Fibroblast of pulmonary artery (primary cell): Measurements from ENCODE around the gene CEACAM21.

Experiments
- DNase-seq: peaks from one replicate; pipeline ENCODE4 v3.0.0-alpha.2; 2010; ENCODE audit warnings: low read depth
- H3K4me3 ChIP-seq: replicated peaks from 2 replicates; pipeline ENCODE4 v1.5.1; 2011; ENCODE audit warnings: low read depth, mild to moderate bottlenecking, control low read depth, low read length, moderate library complexity
- TF ChIP-seq, protein P1 (sequence below): IDR thresholded peaks from 2 replicates; pipeline ENCODE4 v1.5.1; 2011; ENCODE audit warnings: mild to moderate bottlenecking, control low read depth, low read length, inconsistent platforms; ENCODE audit errors: missing control alignments

Gene CEACAM21

DNA sequence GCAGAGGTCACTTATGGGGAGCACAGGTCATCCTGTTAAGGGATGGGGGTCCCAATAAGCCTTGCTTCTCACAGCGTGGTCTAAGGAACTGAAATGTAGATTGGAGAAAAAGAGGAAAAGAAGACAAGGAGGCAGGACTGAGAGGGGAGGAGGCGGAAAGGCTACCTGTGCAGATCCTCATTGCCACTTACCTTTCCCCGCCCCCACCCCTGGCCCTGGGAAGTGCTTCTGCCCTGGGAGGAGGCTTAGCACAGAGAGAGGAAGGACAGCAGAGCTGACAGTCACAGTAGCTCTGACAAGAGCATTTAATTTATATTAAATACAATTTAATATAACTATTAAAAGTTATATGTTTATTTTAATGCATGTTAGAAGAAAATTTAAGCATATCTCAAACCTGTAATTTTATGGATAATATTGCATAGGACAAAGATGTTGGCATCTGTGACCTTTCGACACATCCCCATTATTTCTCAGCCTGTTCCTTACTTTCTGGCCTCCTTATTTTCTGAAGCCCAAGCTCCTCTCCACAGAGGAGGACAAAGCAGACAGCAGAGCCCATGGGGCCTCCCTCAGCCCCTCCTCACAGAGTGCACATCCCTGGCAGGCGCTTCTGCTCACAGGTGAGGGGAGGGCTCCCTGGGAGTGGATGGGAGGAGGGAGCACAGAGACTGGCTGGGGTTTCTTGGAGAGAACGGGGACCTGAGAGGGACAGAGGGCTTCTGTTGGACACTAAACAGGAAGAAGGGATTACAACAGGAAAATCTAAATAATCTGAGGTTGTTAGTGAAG lies 23.4 kb downstream of the CEACAM21 start:
- TF ChIP-seq, protein P1, sequence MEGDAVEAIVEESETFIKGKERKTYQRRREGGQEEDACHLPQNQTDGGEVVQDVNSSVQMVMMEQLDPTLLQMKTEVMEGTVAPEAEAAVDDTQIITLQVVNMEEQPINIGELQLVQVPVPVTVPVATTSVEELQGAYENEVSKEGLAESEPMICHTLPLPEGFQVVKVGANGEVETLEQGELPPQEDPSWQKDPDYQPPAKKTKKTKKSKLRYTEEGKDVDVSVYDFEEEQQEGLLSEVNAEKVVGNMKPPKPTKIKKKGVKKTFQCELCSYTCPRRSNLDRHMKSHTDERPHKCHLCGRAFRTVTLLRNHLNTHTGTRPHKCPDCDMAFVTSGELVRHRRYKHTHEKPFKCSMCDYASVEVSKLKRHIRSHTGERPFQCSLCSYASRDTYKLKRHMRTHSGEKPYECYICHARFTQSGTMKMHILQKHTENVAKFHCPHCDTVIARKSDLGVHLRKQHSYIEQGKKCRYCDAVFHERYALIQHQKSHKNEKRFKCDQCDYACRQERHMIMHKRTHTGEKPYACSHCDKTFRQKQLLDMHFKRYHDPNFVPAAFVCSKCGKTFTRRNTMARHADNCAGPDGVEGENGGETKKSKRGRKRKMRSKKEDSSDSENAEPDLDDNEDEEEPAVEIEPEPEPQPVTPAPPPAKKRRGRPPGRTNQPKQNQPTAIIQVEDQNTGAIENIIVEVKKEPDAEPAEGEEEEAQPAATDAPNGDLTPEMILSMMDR: no peak
- DNase-seq: no peak
- H3K4me3 ChIP-seq: no peak overlapping the region

DNA sequence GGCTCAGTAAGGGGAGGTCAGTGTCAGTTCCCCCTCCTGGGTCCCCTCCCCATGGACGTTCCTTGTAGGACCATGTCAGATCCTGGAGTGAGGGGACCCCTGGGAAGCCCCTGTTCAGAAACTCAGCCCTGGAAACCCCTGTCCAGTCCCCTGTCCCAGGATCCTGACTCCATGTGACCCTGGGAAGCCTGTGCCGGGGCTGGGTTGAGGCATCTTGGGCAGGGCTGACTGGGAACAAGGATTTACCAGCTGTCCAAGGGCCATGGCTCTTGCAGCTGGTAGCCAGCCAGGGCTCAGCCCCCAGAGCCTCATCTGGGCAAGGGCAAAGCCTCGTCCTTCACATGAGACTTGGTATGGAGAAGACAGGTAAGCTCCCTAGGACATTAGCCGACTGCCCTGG lies 25.8 kb downstream of the CEACAM21 start:
- TF ChIP-seq, protein P1: no peak
- no peak for DNase-seq
- H3K4me3 ChIP-seq: no peak overlapping the region

DNA sequence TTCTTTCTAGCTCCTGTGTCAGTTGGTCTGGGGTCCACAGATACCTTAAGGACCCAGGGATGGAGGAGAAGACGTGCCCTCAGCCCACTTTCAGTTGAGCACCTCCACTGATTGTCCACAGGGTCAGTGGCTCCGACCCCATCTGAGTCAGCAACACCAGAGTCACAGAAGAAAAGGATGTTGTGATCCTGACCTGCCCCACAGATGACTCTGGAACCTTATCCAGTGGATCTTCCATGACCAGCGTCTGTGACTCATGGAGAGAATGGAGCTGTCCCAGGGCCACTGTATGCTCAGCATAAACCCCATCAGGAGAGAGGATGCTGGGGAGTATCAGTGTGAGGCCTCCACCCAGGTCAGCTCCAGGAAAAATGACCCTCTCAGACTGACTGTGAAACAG lies 28.9 kb downstream of the CEACAM21 start:
- DNase-seq: no peak
- TF ChIP-seq, protein P1: no peak
- no peak overlapping the region for H3K4me3 ChIP-seq

DNA sequence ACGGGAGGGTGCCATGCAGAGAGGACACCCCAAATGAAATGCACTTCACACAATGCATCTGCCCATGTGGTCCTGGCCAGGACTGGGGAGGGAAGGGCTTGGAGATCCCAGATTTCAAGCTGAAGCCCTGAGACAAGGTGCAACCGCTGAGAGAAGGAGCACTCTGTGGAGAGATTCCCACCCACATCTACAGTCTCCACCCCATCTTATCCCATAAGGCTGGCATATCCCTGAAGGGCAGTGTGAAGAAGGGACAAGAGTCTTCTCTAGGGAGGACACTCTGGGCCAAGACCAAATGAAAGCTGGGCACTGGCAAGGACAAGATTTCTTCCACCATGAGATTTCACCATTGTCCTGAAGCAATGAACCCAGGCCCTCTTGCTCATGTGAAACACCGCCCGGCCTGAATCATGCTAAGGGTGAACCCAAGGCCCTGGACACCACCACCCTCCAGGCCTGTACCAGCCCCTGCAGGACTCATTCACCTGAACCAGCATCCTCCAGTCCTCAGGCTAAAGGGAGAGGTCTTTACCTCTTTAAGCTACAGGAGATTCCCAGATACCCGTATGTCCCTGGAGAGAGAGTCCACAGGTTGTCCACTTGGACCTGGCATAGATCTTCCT lies 30.4 kb downstream of the CEACAM21 start:
- no peak for DNase-seq
- TF ChIP-seq, protein P1: no peak
- no peak overlapping the region for H3K4me3 ChIP-seq

DNA sequence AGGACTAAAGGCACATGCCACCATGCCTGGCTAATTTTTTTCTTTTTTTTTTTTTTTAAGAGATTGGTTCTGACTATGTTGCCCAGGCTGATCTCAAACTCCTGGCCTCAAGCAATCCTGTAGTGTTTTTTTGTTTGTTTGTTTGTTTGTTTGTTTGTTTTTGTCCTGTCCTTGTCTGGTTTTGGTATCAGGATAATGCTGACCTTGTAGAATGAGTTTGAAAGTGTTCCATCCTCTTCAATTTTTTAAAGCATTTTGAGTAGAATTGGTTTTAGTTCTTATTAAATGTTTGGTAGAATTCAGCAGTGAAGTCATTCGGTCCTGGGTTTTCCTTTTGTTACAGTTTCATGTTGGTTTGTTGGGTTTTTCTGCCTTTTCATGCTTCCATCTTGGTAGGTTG lies 31.7 kb downstream of the CEACAM21 start:
- DNase-seq: no peak
- H3K4me3 ChIP-seq: no peak overlapping the region
- TF ChIP-seq, protein P1: no peak

DNA sequence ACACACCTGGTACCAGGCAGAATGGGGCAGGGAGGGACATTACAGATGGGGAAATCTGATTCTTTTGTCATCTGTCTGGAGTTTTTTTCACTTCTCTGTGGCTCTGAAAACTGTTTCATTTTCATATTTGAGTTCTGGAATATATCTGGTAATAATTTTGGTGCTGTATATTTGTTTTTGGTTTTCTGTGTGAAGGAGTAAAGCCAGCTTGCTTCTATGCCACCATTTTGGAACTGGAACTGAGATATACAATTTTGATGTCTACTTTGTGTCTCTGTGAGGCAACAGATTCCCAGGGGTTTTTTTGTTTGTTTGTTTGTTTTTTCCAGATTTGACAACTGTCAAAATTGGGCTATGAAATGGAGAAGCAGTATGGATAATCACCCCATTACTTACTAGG lies 34.8 kb downstream of the CEACAM21 start:
- no peak overlapping the region for H3K4me3 ChIP-seq
- DNase-seq: no peak
- TF ChIP-seq, protein P1: no peak
